Posterior cingulate gyrus (tissue), 11 donors: ENCODE measurements around the gene PSRC1.
"Not testable (repeated sequence)": the region's sequence is repeated elsewhere in the genome, so short reads cannot be mapped to it uniquely, and the experiment has no call there.

Source experiments
- DNase-seq, 10 donors: peaks; one replicate each; pipeline versions ENCODE4 v3.0.0 to v3.0.0-alpha.2; 2020 to 2021; ENCODE audit warnings: mixed read lengths in 3 of 10
- intact Hi-C: fragments of 100-400 bp; cut with DNase I; formaldehyde crosslinking; loops from one replicate; pipeline ENCODE4 v1.15.1; 2023

The PSRC1 gene

DNA sequence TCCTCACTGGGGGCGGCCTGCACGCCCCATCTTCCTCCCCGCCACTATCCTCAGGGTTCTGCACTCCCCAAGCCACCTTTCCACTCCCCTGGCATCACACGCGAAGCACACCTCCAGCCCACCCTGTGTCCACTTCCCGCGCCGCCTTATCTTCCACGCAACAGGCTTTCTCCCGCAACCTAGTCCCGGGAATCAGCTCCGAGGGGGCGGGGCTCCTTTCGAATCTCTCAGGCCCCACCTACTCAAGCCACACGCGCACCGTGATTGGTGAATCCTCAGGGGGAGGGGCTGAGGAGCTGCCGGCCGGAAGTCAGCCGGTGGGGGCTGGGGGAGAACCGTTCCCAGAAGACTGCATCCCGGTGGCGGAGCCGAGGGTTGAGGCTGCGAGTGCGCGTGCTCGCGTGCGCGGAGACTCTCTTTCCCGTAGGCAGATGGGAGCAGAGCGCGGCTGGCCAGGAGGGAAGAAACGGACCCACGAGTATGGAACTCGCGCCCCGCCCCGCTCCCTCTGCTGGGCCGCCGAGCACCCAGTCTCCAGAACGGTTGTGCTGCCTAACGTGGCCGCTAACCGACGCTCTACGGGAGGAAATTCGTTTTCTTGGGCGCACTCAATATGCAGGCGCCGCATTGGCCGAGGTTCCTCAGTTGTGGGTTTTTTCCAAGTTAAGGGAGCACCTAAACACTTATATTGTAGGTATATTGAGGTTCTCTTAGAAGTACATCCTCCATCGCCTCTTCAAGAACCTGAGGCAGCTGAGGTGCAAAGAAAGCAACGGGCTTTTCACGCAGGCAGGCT lies at the start of gene PSRC1:
TSS of gene PSRC1 (minus strand) at position 194 of the 796 bp plus-strand sequence.
- intact Hi-C loops: loop anchor here (1.0 to 2.0 kb wide), 2 partner anchors 22 to 116 kb away; no protein-coding TSS in a partner anchor
- peak; percentile 97 to 100 (median 99) for DNase-seq

DNA sequence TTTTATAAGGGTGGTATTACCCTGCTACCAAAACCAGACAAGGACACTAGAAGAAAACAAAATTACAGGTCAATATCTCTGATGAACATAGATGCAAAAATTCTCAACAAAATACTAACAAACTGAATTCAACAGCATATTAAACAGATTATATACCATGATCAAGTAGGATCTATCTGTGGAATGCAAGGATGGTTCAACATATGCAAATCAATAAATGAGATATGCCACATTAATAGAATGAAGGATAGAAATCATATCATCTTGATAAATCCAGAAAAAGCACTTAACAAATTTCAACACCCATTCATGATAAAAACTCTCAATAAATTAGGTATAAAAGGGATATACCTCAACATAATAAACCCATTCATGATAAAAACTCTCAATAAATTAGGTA lies 48.2 kb upstream of the PSRC1 start:
- intact Hi-C loops: no loop called here
- DNase-seq: no peak

- intact Hi-C loops: no loop called here
Observed at GRCh38 chr1:109327285-109327684, 44.3 kb upstream of the PSRC1 start.

DNA sequence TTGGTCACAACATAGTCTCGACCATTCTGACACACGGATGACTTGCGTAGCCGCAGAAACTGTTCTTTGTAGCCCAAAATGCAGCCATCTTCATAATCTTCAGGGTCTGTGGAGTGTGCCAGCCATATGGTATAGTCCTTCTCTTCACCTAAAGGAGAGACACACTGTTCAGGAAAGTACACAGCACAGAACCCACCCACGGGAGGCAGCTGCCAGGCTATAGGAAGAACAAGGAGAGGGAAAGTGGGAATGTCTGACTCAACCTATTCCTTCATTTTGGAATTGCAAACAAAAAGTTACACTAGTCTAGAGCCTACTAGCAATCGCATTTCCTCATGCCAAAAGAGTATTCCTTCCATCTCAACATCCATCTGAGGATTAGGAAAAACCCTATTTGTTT lies 40.0 kb upstream of the PSRC1 start:
- peak in 7 of 10 donors; percentile 30 to 93 (median 65) for DNase-seq
- intact Hi-C loops: no loop called here

More at GRCh38 chr1:109327285-109327684, 44.3 kb upstream of the PSRC1 start:
- peak in 7 of 10 donors; percentile 40 to 92 (median 51) for DNase-seq

GRCh38 chr1:109319114-109319513 lies 36.2 kb upstream of the PSRC1 start:
- no peak for DNase-seq
- intact Hi-C loops: loop anchor here (10.0 kb wide), 1 partner anchor 76 kb away; the partner anchor contains the start of gene SORT1

DNA sequence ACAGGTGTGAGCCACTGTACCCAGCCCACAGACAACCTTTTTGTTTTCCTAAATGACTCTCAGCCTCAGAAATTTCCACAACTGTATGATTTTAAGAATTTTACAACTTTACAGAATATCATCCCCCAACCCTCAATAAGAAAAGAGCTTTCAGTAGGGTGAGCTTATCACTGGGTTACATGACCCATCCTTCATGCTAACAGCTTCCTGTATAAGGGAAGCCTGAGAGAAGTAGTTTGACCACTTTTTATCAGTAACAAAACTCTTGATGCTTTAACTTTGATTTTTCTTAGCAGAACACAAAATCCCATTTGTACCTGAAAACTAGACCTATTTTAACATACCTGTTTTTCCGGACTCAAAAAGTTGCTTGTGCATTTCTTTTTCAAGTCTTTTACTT lies 33.6 kb upstream of the PSRC1 start:
- intact Hi-C loops: loop anchor here (10.0 kb wide), 1 partner anchor 78 kb away; the partner anchor contains the start of gene SORT1
- DNase-seq: no peak

DNA sequence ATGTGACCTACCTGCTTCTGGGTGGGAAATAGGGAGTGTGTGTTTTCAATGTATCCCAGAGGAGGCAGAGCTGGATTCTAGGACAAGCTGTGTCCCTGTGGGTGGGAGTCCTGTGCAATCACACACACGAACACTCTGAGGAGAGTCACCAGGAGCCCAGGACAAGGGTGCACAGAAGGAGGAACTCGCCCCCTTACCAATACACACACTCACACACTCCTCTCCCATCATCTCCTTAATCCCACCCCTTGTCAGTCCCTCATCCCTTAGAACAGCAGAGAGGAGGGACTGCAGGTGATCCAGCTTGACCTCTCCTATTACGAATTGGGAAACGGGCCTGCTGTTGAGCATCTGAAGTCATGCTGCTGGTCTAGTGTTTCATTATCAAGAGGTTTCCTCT lies 32.3 kb upstream of the PSRC1 start:
- DNase-seq: no peak
- intact Hi-C loops: loop anchor here (10.0 kb wide), 1 partner anchor 80 kb away; the partner anchor contains the start of gene SORT1

- intact Hi-C loops: loop anchor here (10.0 kb wide), 1 partner anchor 80 kb away; the partner anchor contains the start of gene SORT1
- no peak for DNase-seq
Observed at GRCh38 chr1:109314795-109315194, 31.9 kb upstream of the PSRC1 start.

DNA sequence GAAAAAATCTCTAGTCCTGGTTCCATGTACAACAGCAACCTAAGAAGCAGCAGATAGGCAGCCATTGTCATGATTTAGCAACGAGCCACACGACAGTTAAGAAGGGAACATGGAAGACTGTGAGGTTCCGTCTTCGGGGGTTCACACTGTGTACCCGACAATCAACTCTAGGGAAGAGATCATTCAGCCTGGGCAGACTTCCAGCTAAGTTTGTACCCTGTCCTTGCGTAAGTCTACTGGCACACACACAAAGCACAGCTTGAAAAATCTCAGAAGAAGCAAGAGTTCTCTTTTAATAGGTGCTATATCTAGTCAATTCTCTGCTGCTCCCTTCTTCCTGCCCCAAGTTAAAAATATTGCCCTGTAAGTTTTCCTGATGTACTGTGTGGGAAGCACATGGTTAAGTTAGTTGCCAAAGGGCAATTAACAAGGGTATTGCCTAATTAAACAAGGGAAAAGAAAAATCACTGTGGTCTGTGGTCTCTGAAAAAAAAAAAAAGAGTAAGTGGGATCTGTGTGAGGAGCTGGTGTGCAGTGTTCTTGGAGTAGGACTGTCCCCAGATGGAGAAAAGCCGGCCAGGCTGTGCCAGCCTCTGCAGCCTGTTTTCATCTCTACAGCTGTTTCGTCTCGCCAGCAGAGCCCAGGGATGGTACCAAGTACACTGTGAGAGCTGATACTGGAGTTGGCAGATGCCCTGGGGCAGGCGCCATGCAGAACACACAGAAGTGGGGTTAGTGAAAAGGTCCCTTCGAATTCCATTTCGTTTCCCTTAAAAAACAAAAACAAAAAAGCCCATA lies 30.2 kb upstream of the PSRC1 start:
- intact Hi-C loops: loop anchor here (10.0 kb wide), 1 partner anchor 82 kb away; the partner anchor contains the start of gene SORT1

DNA sequence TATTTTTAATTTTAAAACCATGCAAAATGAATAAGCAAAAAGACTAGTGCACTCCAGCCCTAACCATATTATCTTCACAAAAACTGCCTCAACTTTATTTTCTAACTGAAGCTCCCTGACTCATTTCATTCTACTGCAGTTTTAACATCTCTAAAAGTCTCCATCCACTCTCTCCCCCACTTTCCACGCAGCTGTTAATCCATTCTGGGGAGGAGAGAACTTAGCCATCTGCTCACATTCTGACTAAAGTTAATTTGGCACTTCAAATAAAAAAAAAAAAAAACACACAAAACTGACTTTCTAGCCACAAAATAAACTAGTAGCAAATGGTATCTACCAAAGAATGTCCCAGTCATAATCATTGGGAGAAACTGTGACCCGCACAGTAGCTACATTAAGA lies 29.3 kb upstream of the PSRC1 start:
- DNase-seq: no peak
- intact Hi-C loops: loop anchor here (10.0 kb wide), 1 partner anchor 83 kb away; the partner anchor contains the start of gene SORT1

More for the DNA sequence above, 30.2 kb upstream of the PSRC1 start:
- DNase-seq: peak; percentile 69 to 98 (median 86)

DNA sequence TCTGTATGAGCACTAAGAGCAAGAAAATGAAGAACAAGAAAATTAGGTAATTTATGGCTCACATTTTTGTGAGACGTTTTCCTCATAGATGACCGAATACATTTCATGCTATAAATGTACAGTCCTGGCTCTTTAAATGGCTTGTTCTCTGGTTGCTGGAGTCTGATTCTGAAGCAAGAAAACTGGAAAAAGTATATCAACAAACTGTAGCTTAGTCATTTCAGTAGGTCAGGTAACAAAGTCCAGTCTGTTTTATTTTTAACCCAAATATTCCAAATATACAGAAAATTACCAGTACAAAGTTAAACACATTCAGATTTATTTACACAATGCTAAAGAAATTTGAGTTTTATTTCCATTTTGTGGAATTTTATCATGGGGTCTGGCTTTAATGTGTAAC lies 26.4 kb upstream of the PSRC1 start:
- DNase-seq: no peak
- intact Hi-C loops: no loop called here

- DNase-seq: peak in 7 of 10 donors; percentile 48 to 93 (median 58)
- intact Hi-C loops: no loop called here
Observed at GRCh38 chr1:109307274-109308021, 24.5 kb upstream of the PSRC1 start.

DNA sequence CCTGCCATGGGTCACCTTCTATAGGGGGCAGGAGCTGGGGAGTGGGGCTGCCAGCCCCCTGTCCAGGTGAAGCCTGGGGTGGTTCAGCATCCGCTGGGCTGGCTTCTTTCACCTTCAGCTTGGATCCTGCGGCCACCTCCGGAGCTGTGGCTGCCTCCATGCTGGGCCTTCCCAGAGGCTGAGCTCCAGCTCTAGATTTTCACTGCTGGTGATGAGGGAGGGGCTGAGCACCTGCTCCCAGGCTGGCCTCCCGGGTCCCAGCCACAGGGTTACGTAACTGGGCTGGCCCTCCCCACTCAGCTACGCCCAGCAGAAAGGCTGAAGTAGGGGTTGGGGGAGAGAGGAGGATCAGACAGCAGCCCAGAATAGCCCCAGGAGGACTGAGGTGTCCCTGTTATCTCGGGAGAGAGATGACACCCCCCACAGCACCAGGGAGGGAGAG lies 23.9 kb upstream of the PSRC1 start, which contains the start of gene MYBPHL:
TSS of gene MYBPHL (minus strand) at position 180 of the 442 bp plus-strand sequence. CDS start at position 160, 20 bp downstream.
- intact Hi-C loops: no loop called here
- peak in 3 of 10 donors; percentile 41 to 85 (median 75) for DNase-seq

GRCh38 chr1:109305991-109306390 lies 23.0 kb upstream of the PSRC1 start:
- intact Hi-C loops: loop anchor here (2.0 kb wide), 1 partner anchor 23 kb away; the partner anchor contains the start of gene PSRC1
- DNase-seq: not testable (repeated sequence)

DNA sequence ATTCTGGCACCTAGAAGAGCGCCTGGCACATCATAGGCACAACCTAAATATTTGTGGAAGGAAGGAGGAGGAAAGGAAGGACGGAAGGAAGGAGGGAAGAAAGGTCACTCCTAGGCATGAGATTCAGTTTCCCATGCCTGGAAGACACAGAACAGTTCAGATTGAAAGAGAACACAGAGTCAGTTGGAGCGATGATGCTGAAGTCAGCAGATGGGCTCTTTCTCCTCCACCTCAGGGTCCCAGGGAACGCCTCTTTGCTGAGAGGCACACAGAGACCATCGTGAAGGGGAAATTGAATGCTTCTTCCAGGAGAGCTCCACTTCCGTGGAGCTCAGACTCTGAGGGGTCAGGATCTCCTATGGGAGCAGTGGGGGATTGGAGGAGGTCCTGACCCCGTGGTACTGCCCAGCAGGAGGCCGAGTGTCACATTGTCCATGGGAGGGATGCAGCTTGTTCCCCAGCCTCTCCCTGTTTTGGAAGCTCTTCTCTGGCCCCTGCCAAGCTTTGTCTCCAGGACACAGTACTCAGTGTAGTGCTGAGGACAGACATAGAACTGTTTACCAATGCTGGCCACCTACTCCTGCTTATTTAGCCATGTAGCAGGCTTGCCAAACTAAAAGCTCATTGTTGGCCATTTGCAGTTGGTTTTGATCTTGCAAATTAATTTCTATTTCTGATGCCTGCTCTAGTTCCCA lies 21.4 kb upstream of the PSRC1 start:
- DNase-seq: peak; percentile 69 to 97 (median 82)
- intact Hi-C loops: loop anchor here (2.0 kb wide), 1 partner anchor 22 kb away; the partner anchor contains the start of gene PSRC1

GRCh38 chr1:109301874-109302273 lies 18.9 kb upstream of the PSRC1 start:
- no peak for DNase-seq
- intact Hi-C loops: no loop called here

DNA sequence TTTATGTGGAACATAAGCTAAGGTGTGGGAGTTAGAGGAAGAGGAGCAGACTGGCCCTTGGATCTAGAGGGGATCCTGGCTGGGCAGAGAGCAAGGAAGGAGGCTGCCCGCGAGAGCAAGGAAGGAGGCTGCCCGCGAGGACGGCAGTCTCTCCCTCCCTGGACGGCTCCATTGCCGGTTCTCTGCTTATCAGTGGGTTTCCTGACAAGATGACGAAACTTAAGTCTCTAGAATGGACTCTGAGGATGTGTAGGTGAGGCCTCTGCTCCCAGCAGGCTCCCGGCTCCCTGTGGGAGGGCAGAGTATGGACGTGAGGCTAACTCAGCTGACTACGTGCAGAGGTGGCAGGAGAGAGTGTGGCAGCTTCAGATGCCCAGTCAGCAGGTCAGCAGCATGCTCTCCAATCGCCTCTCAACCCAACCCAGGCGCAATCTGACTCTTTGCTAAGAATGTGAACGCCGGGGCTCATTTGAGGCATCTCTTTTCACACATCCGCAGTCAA lies 17.8 kb upstream of the PSRC1 start:
- intact Hi-C loops: no loop called here
- DNase-seq: no peak

DNA sequence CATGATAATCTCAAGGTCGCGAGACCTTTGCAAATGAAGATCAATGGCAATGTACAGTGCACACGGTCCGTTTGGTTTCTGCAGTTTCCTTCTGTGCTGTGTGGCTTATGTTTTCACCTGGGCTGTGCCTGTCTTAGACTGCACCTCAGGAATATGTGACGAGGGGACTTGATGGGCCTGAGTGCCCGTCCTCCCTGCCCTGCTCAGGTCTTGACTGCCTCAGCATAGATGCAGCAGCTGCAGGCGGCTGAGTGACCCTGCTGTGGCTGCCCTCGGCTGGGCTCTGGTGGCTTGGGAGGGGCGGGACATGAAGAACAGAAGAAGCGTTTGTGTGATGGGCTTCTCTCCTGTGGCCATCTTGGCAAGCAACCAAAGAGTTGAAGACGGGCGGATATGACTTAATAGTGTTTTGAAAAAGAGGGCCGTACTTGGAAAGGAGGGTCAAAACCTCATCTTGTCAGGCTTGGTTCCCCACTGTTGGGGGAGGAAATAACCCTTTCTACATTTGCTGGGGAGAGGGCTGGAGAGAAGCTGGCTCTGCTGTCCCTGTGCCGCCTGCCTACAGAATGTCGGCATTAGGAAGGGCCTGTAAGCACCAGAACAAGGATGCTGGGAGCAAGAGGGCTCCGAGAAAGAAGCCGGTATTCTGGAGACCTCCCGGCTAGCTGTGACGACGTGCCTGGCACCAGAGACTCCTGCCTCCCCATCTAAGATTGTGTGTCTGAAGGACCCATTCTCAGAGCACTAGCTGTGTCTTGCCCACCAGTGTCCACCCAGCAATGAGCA lies 16.8 kb upstream of the PSRC1 start:
- peak; percentile 74 to 98 (median 87) for DNase-seq
- intact Hi-C loops: no loop called here
